ENCODE results near the gene CLEC3B.

GRCh38 chr3:45029216-45029615 lies 3.1 kb downstream of the CLEC3B start:
- TF ChIP-seq SRF (IDR thresholded peaks at IDR 0.05; ENCODE audit: low read depth, low read length), result no peak
- TF ChIP-seq CTCF (IDR thresholded peaks at IDR 0.05; ENCODE audit: control extremely low read depth in 1 of 3, insufficient read depth in 1 of 3, low read depth in 1 of 3, low read length in 3 of 3), result no peak
- TF ChIP-seq EZH2 (IDR thresholded peaks at IDR 0.05; ENCODE audit: low read depth, low read length, severe bottlenecking), result no peak
- TF ChIP-seq RAD21 (IDR thresholded peaks at IDR 0.05 in 1 of 2, conservative IDR thresholded peaks at IDR 0.05 in 1 of 2; ENCODE audit: low read depth in 2 of 2, low read length in 2 of 2), result no peak
- TF ChIP-seq RXRA (IDR thresholded peaks at IDR 0.05; ENCODE audit: insufficient read depth, low read depth, low read length), result no peak
- TF ChIP-seq SIN3A (conservative IDR thresholded peaks at IDR 0.05 in 1 of 2, IDR thresholded peaks at IDR 0.05 in 1 of 2; ENCODE audit: low read depth in 1 of 2, low read length in 2 of 2), result no peak
- TF ChIP-seq POLR2AphosphoS5 (IDR thresholded peaks at IDR 0.05; ENCODE audit: low read depth, low read length), result no peak
- no peak for TF ChIP-seq POLR2A (IDR thresholded peaks at IDR 0.05; ENCODE audit: control extremely low read depth in 1 of 2, low read depth in 2 of 2, low read length in 2 of 2)
- TF ChIP-seq BCL11A (IDR thresholded peaks at IDR 0.05; ENCODE audit: low read depth in 2 of 2, low read length in 2 of 2), result no peak
- TF ChIP-seq KDM1A (IDR thresholded peaks at IDR 0.05; ENCODE audit: borderline replicate concordance, low read length), result no peak
